UCSD-AML1 (cell line): ENCODE measurements around the gene UQCR11.
A peak's percentile ranks its signal among the peaks of the same experiment; 100 is the strongest.
"Not testable (repeated sequence)": the region's sequence is repeated elsewhere in the genome, so short reads cannot be mapped to it uniquely, and the experiment has no call there.

Experiments used
- DNase-seq: peaks from one replicate; lab custom pipeline; 2025; ENCODE audit not compliant: unreplicated experiment; lab: John Stamatoyannopoulos, UW

The UQCR11 gene

DNA sequence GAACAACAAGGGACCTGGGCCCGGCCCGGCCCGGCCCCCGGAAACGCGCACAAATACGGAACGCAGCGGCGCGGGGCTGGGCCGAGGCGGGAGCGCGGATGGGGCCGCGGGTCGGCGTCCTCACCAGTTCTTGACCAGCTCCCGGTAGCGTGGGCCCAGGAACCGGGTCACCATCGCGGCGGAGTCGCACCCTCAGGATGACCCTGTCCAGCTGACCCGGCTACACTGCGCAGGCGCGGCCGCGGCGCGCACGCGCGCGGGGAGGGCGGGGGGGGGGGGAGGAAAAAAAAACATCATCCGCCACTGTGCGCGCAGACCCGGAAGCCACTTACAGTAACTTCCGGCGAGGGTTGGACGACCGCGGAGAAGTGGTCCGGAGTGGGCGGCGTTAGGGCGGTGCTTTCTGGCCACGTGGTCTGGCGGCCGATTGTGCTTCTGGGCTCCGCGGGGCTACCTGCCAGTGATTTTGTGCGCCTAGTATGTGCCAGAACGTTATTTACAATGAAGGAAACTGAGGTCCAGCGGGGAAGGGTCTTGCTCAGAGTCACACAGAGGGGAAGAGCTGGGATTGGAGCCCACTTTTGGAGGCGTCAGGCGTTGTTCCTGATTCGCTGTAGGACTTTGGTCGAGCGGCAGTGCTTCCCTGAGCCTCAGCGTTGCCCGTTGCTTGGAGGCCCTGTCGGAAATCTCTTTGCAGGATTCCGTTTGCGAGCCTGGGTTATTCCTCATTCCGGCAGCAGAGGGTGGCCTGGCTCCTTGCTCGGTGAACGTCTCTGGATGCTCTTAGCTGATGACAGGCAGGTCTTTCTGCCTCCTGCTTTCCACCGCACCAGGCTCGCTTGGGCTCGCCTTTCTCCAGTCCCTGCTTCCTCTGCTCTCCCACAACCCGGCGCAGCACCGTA lies at the start of gene UQCR11:
Gene UQCR11, minus strand, starts transcription at position 227 of the 902 bp plus-strand sequence. Its CDS starts 53 bp downstream, at position 174.
- peak; percentile 94 for DNase-seq

DNA sequence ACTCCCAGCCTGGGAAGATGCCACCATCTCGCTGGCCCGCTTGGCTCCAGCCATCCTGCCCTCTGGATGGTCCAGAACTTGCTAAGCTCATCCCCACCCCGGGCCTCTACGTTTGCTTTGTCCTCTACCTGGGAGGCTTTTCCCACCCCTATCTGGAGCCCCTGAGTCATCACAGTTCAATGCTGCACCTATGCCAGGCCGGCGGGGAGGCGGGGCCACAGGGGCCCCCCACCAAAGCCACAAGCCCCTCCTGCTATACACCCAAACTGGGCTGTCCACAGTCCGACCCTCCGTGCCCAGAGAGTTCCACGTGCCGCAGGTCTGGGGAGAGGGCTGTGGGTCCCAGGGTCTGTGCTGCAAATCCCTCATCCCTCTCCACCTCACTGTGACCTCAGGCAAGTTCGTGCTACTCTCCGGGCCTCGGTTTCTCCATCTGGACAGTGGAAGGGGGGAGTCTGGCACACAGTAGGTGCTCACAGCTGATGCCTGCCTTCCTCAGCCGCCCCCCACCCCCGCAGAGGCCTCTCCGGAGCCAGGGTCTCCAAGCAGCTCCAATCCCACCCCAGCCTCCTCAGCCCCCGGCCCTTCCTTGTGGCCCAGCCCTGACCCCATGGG lies 49.0 kb upstream of the UQCR11 start:
- no peak for DNase-seq

DNA sequence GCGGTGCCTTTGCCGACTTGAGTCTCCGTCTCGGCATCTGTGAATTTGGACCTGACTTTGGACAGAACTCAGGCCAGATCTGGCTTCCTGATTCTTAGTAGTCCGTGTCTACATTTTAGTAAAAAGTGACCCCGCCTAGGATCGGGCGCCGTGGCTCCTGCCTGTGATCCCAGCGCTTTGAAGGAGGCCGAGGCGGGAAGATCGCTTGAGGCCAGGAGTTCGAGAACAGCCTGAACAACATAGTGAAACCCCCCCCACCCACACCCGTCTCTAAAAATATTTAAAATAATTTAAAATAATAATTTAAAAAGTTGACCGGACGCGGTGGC lies 48.0 kb upstream of the UQCR11 start:
- no peak for DNase-seq

DNA sequence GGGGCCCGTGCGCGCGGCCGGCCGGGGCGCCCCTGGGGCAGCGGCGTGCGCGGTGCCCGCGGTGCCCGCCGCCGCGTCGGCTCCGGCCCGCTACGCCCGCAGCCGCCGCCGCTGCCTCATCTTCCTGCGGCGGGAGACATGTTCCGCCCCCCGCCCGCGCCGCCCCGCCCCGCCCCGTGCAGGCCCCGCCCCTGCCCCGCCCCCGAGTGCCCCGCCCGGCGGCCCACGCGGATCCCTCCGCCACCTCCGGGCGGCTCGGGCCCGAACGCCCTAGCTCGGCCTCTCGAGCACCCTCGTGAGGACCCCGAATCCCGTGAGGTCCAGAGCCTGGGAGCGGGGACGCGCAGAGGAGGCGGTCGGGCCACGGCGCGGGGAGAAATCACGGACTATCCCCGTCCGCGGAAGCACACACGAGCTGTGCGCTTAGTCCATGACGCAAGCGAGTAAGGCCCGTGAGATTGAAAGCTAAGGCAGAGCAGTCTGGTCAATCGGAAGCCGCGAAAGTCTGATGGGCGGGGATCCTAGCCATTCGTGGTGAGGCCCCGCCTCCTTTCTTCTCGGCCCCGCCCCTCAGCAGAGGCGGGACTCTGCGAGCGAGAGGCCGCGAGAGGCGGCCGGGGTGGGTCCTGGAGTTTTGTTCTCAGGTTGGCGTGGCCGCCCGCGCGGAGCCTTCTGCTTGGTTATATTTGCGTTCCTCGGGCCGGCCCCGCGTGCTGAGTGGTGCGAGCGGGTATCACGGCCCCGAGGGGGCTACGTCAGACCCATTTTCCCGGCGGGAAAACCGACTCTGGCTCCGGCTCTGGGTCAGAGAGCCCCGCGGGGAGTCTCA lies 47.4 kb upstream of the UQCR11 start, which contains the start of gene TCF3:
Gene TCF3, minus strand, starts transcription at position 145 of the 829 bp plus-strand sequence. CDS start 2,367 bp downstream, outside the sequence.
- DNase-seq: peak; percentile 99

DNA sequence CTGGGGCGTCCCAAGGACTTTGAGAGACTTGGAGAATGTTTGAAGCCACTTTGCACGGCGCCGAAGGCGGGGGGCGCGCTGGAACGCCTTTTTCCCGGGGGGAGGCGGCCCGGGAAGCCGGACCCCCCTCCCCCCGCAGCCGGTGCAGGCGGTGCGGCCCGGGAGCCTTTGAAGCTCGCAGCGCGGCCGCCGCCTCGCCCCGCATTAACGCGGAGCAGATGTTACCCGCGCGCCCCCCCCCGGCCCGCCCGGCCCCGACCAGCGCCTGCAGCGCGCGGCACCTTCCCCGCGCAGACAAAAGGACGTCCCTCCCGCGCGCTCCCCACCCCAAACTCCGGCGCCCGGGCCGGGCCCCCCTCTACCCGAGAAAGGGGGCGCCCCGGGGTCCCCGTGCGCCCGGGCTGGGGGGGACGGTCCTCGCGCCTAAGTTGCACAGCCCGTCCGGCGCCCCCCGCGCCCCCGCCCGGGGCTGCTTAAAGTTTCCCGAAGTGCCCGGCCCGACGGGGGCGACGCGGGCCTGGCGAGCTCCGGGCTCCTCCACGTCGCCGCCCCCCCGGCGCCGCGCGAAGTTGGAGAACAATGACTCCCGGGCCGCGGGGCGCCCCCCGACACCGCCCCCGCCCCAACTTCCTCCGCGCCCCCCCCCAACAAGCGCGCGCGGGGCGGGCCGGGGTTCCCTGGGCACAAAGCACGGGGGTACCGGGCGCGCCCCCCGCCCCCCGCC lies 46.5 kb upstream of the UQCR11 start:
- DNase-seq: peak; percentile 54

DNA sequence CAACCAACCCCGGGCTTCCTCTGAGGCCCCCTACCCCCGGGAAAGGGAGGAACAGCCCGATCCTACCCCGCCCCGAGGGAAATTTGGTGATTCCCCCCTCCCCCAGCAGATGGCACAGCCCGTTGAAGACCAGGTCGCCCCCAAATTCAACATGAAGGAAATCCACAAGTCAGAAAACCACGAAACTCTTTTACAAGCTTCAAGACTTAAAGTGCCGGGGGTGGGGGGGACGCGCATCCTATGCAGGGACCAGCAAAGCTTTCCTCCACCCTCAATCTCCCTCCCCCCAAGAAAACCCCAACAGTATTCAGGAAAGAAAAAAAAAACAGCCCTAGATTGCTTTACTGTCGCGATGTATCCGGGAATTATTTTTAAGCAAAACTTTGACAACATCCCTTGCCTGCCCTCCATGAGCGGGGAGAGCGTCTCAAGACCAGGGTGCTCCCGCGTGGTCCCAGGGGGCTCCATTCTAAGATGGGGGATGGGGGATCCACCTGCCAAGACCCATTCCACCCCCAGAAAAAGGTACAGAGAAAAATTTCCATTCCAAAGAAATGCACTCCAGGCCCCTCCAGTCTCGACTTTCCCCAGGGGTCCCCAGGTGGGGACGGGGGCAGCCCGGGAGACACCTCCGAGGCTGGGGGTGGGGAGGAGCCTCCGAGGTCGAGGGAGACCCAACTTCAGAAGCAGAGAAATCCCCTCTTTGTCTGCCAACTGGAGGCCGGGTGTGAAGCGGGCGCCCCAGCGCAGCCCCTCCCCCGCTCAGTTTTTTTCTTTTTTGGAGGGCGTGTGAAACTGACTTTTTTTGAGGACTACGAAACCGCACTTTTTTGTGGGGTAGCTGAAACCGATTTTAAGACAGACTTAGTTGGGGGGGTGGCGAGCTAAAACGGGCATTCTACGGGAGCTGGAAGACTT lies 45.6 kb upstream of the UQCR11 start:
- peak; percentile 45 for DNase-seq

DNA sequence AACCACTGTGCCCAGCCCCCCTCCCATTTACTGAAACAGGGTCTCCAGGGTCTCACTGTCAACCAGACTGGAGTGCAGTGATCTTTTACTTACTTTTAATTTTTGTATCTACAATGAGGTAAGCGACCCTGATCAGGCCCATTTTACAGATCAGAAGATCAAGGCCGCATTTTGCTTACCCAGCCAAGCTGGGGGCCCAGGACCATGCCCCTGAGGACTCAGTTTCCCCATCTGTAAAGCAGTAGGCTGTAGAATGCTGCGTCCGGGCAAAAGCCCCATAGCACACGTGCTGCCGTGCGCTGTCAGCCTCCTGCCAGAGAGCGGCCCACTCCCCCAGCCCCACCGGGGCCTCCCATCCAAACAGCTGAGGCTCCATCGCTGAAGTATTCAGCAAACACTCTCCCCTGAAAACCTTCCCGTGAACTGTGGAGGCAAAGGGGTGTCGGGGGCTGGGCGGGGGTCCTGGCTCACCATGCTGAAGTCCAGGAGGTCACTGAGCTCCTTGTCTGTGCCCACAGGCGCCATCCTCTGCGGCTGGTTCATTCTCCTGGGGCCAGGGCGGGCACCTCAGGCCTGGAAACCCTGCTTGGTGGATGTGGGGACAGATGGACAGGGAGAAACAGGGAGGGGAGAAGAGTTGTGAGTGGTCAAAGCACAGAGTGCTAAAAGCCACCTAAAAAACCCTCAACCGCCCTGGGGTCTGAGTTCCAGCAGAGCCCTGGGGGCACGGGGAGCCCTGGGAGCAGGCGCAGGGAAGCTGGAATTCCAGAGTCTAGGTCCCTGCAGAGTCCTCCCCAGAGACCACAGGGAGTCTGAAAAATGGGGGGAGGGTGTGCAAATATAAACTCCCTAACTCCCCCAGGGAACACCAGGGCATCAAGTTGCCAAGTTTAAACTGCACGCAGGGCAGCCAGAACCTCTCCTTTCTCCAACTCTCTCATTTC lies 44.7 kb upstream of the UQCR11 start:
- DNase-seq: no peak

DNA sequence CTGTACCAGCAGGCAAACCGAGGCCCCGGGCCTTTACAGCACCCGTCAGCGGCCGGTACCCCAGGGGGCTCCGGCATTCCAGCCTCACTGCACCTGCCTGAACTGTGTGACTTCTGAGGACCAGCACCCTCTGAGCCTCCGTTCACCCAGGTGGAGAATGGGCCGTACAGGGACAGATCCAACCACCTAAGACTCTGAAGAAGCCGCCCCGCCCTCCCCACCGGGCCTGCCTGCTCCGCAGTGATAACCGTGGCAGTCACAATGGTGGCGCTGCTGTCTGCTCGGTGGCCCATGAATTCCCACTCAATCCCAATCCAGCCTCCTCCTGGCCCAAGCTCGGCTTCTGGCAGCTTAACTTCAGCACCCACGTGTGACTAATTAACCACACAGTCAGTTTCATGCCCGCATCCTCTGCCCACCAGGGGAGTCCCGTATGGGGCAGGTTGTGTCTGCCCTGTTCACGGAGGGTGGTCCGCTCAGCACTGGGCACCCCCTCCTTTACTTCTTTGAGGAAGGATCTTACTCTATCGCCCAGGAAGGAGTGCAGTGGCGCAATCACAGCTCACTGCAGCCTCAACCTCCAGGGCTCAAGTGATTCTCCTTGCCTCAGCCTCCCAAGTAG lies 43.8 kb upstream of the UQCR11 start:
- no peak for DNase-seq

DNA sequence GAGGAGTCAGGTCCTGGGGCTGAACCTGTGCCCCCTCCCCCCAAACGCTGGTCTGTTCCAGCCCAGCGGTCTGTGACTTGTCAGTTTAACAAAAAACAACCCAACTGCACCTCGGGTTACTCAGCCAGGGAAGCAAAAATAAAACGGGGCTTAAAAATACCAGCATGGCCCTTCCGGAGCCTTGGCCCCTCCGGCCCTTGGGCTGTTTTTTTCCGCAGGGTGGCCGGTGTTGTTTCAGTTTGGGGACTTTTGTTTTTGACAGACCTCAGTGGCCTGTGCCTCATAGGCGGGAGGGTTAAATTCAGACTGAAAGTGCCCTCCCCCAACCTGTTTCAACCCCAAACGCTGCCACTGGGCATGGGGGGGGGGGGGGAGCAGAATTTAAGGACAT lies 43.2 kb upstream of the UQCR11 start:
- DNase-seq: no peak

DNA sequence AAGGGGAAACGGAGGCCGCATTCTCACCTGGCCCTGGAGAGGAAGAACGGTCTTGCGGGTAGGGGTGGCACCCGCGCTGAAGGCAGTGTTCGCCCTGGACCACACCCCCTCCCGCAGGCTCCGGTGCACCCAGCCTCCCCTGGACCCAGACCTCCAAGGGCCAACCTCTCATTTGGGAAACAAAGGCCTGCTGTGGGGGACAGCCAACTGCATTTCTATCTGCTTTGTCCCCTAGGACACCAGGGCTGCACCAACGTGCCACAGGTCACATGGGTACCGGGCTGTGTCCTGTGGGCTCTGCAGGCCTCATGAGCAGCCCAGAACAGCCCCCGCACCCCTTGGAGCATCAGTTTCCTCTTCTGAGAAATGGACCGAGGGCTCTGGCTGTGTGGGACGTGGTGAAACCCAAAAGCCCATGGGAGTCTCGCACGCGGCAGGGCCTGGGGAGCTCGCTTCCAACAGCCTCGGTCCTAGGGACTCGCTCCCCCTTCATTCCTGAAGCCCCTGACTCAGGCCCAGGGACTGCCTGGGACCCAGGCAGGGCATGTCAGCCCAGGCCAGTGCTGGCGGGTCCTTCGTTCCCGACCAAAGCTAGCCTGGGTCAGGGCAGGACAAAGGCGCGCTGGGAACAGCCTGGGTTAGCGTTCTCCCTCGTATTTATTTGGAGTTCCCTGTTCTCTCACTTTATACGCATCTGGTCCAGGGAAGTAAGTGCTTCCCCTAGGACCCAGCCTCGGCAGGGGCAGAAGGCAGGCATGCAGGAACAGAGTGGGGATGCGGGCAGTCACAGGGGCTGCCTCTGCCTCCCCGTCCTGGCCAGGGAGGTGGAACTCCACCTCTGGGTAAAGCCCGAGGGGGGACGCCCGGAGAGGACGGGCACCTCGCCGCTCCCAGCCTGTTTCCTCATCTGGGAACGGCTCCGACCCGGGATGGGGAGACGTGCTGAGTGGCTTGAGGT lies 42.5 kb upstream of the UQCR11 start:
- DNase-seq: no peak

DNA sequence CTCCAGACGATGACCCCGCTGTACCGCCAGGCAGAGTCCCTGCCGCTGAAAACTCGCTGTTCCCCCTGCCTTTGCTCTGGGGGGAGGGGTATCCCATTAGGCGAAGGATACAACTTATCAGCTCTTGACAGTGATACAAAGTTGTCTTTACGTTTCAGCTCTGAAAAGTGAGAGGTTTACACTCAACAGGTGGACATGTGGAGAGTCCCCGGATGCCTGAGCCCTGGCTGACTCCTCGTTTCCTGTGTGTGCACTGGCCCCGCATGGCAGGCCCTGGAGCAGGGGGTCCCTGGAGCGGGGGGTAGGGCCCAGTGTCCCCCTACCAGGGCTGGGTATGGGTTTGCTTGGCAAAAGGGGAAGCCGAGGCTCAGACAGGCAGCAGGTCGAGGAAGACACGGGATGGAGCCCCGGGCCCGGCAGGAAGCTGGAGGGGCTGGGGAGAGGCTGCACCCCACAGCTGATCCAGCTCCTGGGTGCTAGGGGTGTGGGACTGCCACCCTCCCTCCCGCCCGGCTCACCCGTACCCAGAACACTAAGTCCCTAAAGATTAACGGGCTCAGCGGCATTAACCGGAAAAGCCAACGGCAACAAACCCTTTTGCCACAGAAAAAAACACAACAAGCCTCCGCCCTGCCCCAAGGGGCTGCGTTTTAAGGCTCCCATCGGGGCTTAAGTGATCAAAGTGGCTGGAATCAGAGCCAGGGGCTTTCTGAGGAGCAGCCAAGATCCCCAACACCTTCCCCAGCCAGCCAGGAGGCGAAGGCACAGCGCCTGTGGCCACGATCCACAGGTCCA lies 41.6 kb upstream of the UQCR11 start:
- DNase-seq: no peak

DNA sequence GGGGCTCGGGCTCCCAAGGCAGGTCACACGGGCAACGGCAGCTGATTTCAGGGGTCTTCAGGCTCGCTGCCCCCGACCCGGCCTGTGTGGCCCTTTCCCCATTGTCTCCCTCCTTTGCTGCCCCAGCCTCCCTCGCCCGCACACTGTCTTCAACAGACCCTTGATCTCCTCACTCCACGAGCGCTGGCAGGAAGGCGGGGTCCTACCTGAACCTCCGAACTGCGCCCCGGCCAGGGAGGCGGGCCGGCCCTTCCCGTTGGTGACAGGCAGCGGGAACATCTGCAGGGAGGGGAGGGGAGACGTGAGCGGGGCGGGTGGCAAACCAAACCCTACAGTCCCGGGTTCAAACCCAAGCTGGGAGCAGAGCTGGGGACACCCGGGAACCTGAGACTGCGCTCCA lies 40.9 kb upstream of the UQCR11 start:
- DNase-seq: no peak

DNA sequence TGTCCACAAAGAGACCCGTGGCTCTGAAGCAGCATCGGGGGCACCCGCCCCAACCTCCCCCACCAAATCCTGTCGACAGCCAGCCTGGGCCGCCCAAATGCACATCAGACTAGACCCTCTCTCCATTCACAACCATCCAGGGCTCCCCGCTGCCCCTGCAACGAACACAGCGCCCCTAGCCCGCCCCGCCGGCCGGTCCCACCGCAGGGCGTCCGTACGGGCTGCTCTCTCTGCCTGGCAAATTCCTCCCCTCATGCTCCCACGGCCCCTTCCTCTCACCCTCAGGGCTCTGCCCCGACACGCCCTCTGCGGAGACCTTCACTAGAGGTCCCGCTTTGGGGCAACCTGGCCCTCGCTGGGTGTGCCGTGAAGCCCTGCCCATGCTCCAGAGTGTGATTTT lies 40.0 kb upstream of the UQCR11 start:
- no peak for DNase-seq

DNA sequence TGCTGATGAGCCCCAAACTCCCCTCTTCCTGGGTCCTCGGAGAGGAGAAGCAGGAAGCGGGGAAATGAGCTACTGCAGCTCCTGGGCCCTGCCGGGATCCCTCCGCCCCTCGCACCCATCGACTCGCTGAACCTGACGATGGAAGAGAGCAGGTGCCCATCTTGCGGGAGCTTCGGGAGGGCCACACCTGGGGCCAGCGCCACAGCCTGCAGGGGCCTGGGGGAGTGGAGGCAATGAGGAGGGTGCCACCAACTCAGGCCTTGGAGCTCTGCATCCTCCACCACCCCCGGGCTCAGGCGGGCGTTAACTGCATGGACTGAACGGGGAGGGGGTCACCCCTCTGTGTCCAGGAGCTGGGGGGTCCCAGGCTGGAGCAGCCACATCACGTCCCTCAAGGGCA lies 38.8 kb upstream of the UQCR11 start:
- no peak for DNase-seq

DNA sequence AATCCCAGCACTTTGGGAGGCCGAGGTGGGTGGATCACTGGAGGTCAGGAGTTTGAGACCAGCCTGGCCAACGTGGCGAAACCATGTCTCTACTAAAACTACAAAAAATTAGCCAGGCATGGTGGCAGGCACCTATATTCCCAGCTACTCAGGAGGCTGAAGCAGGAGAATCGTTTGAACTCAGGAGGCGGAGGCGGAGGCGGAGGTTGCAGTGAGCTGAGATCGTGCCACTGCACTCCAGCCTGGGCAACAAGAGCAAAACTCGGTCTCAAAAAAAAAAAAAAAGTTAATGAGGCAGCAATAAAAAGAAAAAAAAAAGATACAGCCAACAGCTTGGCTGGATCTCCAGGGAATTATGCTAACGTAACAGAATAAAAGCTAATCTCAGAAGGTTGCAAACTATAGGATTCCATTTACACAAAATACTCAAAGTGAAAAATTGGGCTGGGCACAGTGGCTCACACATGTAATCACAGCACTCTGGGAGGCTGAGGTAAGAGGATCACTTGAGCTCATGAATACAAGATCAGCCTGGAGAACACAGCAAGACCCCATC lies 35.7 kb upstream of the UQCR11 start:
- not testable (repeated sequence) for DNase-seq
